Measurements from ENCODE around the gene ABI1.

ABI1 gene

DNA sequence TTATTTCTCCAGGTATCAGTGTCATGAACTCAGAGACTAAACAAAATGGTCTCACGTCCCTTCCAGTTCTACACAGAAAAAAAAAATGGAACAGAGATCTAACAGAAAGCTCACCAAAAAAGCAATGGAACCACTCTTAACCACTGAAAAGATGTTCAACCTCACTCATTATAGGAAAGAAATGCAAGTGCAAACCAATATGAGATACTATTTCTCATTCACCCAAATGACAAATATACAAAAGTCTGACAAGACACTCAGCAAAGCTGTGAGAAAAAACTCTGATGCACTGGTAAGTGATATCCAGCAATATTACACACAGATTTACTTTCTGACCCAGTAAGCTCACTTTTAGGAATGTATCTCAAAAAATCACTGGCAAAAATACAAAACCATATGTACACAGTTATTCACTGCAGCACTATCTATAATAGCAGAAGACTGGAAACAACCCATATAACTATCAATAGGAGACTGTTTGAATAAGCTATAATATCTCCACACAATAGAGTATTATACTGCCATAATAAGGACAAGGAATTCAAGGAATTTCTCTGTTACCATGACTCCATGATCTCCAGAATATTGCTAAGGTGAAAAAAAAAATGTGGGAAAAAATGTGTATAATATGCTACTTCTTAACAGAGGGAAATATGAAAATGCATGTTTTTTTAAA lies 36.6 kb downstream of the ABI1 start:
- CTCF ChIA-PET, result interaction anchor here (1.0 to 1.9 kb wide), 6 partner anchors 9 to 36 kb away, joined by 3 to 10 read pairs (median 4); no protein-coding TSS in a partner anchor
- no peak for DNase-seq (ENCODE audit: extremely low spot score)
- TF ChIP-seq, protein P1, sequence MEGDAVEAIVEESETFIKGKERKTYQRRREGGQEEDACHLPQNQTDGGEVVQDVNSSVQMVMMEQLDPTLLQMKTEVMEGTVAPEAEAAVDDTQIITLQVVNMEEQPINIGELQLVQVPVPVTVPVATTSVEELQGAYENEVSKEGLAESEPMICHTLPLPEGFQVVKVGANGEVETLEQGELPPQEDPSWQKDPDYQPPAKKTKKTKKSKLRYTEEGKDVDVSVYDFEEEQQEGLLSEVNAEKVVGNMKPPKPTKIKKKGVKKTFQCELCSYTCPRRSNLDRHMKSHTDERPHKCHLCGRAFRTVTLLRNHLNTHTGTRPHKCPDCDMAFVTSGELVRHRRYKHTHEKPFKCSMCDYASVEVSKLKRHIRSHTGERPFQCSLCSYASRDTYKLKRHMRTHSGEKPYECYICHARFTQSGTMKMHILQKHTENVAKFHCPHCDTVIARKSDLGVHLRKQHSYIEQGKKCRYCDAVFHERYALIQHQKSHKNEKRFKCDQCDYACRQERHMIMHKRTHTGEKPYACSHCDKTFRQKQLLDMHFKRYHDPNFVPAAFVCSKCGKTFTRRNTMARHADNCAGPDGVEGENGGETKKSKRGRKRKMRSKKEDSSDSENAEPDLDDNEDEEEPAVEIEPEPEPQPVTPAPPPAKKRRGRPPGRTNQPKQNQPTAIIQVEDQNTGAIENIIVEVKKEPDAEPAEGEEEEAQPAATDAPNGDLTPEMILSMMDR (IDR thresholded peaks at IDR 0.05; ENCODE audit: control extremely low read depth, extremely low read depth, low read depth, missing control alignments), result no peak
- POLR2A ChIA-PET, result no interaction called here

DNA sequence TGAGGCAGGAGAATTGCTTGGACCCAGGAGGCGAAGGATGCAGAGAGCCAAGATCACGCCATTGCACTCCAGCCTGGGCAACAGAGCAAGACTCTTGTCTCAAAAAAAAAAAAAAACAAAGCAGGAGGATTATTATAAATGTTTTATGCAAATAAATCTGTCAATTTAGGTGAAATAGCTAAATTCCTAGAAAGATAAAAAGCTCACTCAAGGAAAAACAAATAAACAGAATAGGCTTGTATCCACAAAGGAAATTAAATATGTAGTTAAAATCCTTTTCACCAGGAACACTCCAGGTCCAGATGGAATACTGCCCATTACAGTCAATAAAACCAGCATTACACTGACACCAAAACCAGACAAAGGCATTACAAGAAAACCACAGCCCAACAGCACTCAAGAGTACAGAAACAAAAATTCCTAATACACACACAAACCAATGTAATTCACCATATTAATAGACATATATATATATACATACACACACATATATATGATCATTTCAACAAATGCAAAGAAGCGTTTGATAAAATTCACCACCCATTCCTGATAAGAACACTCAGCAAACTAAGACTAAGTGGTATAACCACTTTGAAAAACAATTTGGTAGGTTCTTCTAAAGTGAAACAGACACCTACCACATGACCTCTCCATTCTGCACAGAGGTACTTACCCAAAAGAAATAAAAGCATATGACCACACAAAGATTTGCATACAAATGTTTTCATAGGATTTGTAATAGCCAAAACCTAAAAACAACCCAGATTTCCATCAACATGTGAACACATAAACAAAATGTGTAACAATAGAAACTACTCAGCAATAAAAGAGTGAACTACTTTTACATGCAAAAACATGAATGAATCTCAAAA lies 38.8 kb downstream of the ABI1 start:
- ChIA-PET CTCF (interaction anchor here (0.9 kb wide), 1 partner anchor 23 kb away, joined by 3 read pairs; no protein-coding TSS in a partner anchor), POLR2A (no interaction called here)
- no peak for DNase-seq (ENCODE audit: extremely low spot score)
- TF ChIP-seq, protein P1 (IDR thresholded peaks at IDR 0.05; ENCODE audit: control extremely low read depth, extremely low read depth, low read depth, missing control alignments), result no peak

DNA sequence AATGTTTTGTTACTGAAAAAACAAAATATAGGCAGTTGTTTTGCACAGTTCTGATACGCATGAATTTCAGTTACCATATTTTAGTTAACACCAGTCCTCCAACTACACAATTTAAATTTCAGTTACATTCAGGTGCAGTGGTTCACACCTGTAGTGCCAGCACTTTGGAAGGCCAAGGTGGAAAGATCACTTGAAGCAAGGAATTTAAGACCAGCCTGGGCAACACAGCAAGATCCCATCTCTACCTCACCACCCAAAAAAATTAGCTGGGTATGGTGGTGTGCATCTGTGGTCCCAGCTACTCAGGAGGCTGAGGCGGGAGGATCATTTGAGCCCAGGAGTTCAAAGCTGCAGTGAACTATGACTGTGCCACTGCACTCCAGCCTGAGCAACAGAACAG lies 45.3 kb downstream of the ABI1 start:
- TF ChIP-seq, protein P1 (IDR thresholded peaks at IDR 0.05; ENCODE audit: control extremely low read depth, extremely low read depth, low read depth, missing control alignments), result no peak
- CTCF ChIA-PET, result interaction anchor here (1.0 to 1.7 kb wide), 6 partner anchors 8 to 89 kb away, joined by 3 to 6 read pairs (median 4); no protein-coding TSS in a partner anchor

DNA sequence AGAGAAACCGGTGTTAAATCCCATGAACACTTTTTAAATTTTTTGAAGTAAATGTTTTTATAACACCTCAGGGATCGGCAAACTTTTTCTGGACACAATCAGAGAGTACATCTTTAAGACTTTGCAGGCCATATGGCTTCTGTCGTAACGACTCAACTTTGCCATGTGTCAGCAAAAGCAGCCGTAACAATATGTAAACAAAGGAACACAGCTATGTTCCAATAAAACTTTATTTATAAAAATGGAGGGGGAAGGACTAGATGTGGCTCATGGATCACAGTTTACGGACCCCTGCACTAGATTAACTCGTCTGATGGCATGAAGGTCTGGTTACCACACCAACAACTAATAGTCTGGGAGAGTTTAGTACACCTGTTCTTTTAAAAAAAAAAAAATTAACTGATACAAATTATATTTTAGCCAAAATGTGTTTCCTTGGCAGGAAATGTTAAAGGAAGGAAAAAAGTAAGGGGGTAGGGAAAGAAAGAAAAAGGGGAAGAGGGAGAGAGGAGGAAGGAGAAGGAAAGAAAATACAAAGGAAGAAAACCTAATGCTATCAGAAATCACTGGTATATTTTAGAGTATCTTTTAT lies 50.2 kb downstream of the ABI1 start:
- POLR2A ChIA-PET, result no interaction called here

More for the DNA sequence above, 45.3 kb downstream of the ABI1 start:
- POLR2A ChIA-PET, result no interaction called here
- DNase-seq (ENCODE audit: extremely low spot score), result no peak

DNA sequence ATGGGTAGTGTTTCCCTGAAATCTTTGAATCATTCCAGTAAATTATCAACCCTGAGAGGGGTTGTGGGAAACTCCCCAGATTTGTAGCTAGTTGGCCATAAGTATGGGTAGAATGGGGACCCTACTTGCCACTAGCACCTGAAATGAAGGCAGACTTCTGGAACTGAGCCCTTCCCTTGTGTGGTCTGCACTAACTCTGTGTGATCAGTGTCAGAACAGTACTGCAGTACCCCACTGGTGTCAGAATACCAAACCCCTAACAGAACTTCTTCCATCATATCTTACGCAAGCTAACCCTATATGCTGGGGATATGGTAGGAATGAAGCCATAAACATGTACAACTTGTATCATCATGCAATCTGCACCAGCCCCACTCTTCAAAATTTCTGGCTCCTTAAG lies 50.8 kb downstream of the ABI1 start:
- no peak for DNase-seq (ENCODE audit: extremely low spot score)
- ChIA-PET CTCF (interaction anchor here (0.8 to 2.3 kb wide), 4 partner anchors 9 to 103 kb away, joined by 3 to 10 read pairs (median 3); no protein-coding TSS in a partner anchor), POLR2A (no interaction called here)
- TF ChIP-seq, protein P1 (IDR thresholded peaks at IDR 0.05; ENCODE audit: control extremely low read depth, extremely low read depth, low read depth, missing control alignments), result no peak

More for the DNA sequence above, 50.2 kb downstream of the ABI1 start:
- CTCF ChIA-PET, result interaction anchor here (1.2 to 2.3 kb wide), 3 partner anchors 8 to 54 kb away, joined by 3 to 10 read pairs (median 3); no protein-coding TSS in a partner anchor
- TF ChIP-seq, protein P1 (IDR thresholded peaks at IDR 0.05; ENCODE audit: control extremely low read depth, extremely low read depth, low read depth, missing control alignments), result no peak
- DNase-seq (ENCODE audit: extremely low spot score), result no peak

DNA sequence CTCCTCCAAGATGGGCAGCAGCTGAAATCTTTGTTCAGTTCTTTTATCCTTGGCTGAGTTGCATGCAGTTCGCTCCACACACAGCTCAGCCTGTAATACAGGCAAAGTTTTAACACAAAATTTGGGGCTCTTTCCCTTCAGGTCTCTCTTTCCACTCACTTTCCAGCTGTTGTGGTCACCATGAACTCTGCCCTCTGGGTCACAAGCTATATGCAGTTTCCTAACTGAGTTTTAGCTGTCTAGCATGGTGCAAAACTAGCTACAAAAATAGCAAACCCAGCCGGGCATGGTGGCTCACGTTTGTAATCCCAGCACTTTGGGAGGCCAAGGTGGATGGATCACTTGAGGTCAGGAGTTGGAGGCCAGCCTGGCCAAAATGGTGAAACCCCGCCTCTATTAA lies 53.2 kb downstream of the ABI1 start:
- ChIA-PET CTCF (interaction anchor here (0.7 to 2.4 kb wide), 9 partner anchors 10 to 81 kb away, joined by 3 to 8 read pairs (median 3); no protein-coding TSS in a partner anchor), POLR2A (no interaction called here)
- TF ChIP-seq, protein P1 (IDR thresholded peaks at IDR 0.05; ENCODE audit: control extremely low read depth, extremely low read depth, low read depth, missing control alignments), result no peak
- no peak for DNase-seq (ENCODE audit: extremely low spot score)

Data from GM10248 (cell line).